Measurements from ENCODE around the gene SIPA1L2. TPM values are rescaled to one million over a fixed set of nuclear protein-coding genes. Genes with fewer than 3 reads are reported as not detected.

SIPA1L2 gene, protein sequence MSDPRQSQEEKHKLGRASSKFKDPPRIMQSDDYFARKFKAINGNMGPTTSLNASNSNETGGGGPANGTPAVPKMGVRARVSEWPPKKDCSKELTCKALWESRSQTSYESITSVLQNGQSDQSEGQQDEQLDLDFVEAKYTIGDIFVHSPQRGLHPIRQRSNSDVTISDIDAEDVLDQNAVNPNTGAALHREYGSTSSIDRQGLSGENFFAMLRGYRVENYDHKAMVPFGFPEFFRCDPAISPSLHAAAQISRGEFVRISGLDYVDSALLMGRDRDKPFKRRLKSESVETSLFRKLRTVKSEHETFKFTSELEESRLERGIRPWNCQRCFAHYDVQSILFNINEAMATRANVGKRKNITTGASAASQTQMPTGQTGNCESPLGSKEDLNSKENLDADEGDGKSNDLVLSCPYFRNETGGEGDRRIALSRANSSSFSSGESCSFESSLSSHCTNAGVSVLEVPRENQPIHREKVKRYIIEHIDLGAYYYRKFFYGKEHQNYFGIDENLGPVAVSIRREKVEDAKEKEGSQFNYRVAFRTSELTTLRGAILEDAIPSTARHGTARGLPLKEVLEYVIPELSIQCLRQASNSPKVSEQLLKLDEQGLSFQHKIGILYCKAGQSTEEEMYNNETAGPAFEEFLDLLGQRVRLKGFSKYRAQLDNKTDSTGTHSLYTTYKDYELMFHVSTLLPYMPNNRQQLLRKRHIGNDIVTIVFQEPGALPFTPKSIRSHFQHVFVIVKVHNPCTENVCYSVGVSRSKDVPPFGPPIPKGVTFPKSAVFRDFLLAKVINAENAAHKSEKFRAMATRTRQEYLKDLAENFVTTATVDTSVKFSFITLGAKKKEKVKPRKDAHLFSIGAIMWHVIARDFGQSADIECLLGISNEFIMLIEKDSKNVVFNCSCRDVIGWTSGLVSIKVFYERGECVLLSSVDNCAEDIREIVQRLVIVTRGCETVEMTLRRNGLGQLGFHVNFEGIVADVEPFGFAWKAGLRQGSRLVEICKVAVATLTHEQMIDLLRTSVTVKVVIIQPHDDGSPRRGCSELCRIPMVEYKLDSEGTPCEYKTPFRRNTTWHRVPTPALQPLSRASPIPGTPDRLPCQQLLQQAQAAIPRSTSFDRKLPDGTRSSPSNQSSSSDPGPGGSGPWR (N-terminal part only)
- total RNA-seq, result 10 to 100 TPM; 21.2 to 52.8 TPM
- polyA plus RNA-seq (ENCODE audit: insufficient read length in 2 of 2), result 10 to 100 TPM; 39.5 to 40.3 TPM
- long read RNA-seq, donor 1, full-length matches to known transcripts, result 2 of 2 reads
- long read RNA-seq, donor 1, partial matches to known transcripts, result 0 of 2 reads
- long read RNA-seq, donor 1, other reads (novel, unspliced or antisense), result 0 of 2 reads
- long read RNA-seq, donor 2, result 0 reads
- long read RNA-seq, donor 3, partial matches to known transcripts, result 0 of 2 reads
- long read RNA-seq, donor 3, other reads (novel, unspliced or antisense), result 0 of 2 reads
- long read RNA-seq, donor 4, partial matches to known transcripts, result 0 of 2 reads
- long read RNA-seq, donor 4, other reads (novel, unspliced or antisense), result 0 of 2 reads

DNA sequence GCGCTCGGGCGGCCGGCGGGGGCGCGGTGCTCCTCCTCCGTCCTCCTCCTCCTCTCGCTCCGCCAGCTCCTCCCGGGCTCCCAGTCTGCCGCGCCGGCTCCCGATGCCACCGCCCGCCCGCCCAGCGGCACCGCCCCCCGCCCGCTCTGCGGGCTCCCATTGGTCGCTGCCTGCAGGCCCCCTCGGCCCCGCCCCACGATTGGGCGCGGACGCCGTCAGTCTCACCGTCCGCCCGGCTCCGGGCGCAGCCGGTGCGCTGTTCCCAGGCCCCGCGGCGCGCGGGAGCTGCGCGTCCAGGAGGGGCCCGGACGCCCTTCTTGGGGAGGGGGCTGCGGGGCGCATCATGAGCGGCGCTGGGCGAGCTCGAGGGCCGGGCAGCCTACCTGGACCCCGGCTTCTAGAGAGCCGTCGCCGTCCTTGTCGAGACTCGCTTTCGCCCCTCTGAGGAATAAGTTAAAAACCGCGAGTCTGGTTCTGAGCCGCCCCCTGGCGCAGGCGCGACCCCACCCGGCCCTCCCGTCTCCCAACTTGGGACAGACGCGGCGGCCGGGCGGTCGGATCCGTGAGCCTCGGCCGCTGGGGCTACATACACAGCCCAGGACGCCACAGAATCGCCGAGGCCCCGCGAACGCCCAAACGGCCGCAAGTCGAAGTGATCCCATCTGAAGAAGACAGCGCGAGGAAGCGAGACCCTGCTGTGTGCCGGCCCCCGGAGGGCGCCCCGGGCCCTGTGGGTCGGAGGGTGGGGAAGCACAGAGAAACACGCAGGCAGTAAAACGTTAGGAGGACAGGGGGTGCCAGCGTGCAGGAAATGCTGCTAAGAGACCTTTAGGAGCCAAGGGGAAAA is at the start of gene SIPA1L2:
Gene SIPA1L2 (minus strand): TSS at position 87 of the 847 bp plus-strand sequence. CDS start 114,794 bp downstream, outside the sequence.
- H3K36me3 ChIP-seq (ENCODE audit: control insufficient read depth, insufficient read depth, low read length), result no peaks in the 10 kb centered on the region
- H3K4me1 ChIP-seq (ENCODE audit: control insufficient read depth, insufficient read depth, low read length), result peaks cover 9% of the 10 kb centered on the region
- no peaks in the 10 kb centered on the region for H3K9me3 ChIP-seq (ENCODE audit: control insufficient read depth, insufficient read depth, low read length)
- peak within 1 kb of the TSS; percentile 83 for H3K4me3 ChIP-seq (ENCODE audit: low read depth, low read length)
- H3K27ac ChIP-seq (ENCODE audit: low read depth, low read length), result peak within 1 kb of the TSS; percentile 96
- peak in 5 of 6 donors; percentile 86 to 98 (median 91) for DNase-seq (ENCODE audit: low read depth in 4 of 6, low spot score in 6 of 6)
- peaks cover 2% of the 10 kb centered on the region for H3K27me3 ChIP-seq (ENCODE audit: control insufficient read depth, insufficient read depth, low read length)
- WGBS (ENCODE audit: insufficient coverage), result under 1% methylated on average over 98 of the region's 98 CpGs

DNA sequence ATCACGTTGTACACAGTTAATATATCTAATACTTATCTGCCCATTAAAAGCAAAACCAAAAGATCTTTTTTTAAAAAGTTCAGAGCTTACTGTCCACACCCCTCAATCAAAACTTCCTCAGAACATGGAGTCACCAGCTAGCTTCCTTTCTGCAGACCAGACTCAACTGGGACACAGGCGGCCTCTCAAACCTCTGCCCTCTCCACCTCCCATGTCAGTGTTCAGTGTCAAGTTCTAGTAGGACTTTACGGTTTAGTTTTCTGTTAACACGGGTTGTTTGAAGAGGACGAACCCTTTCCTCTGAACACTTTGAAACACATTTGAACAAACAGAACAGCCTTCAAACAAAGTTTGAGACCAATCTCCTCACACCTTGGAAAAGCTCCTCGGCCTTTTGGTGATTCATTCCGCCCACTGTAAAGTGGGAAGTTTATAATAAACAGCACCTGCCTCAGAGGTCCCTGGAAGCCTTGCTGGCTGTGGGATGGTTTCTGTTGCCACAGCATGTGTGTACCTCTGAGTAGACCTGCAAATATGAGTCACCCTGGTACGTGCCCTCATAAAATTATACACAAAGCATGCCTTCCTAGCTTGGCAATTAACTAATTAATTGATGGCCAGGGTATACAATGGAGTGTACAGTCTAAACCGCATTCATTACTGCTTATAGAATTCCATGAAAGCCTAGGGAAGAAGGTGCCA is 48.4 kb upstream of the SIPA1L2 start:
- no peaks in the 10 kb centered on the region for H3K4me1 ChIP-seq (ENCODE audit: control insufficient read depth, insufficient read depth, low read length)
- H3K9me3 ChIP-seq (ENCODE audit: control insufficient read depth, insufficient read depth, low read length), result no peaks in the 10 kb centered on the region
- no peak overlapping the region for H3K4me3 ChIP-seq (ENCODE audit: low read depth, low read length)
- WGBS (ENCODE audit: insufficient coverage), result no CpG with 5 or more reads among the region's 9 CpGs
- no peaks in the 10 kb centered on the region for H3K36me3 ChIP-seq (ENCODE audit: control insufficient read depth, insufficient read depth, low read length)
- DNase-seq (ENCODE audit: low read depth in 4 of 6, low spot score in 6 of 6), result no peak
- H3K27me3 ChIP-seq (ENCODE audit: control insufficient read depth, insufficient read depth, low read length), result no peaks in the 10 kb centered on the region
- H3K27ac ChIP-seq (ENCODE audit: low read depth, low read length), result no peak overlapping the region

DNA sequence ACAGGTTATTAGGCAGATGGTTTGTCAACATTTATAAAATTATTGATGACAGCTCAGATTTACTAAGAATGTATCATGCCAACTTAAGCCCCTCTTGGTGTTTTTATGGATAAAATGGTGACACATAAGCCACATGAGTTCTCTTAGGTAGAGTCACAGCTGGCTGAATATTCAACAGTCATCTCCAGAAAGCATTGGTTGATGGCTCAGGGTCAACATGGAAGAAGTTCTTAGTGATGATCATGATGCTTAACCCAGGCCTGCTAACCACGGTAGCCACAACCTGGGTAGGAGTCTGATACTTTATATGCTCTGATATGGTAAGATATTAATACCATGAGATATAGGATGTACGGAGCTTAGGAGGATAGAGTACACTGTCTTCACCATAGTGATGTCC is 46.4 kb upstream of the SIPA1L2 start:
- Histone ChIP-seq H3K4me1 (ENCODE audit: control insufficient read depth, insufficient read depth, low read length) (no peaks in the 10 kb centered on the region), H3K27me3 (ENCODE audit: control insufficient read depth, insufficient read depth, low read length) (no peaks in the 10 kb centered on the region), H3K27ac (ENCODE audit: low read depth, low read length) (no peak overlapping the region), H3K4me3 (ENCODE audit: low read depth, low read length) (no peak overlapping the region), H3K36me3 (ENCODE audit: control insufficient read depth, insufficient read depth, low read length) (no peaks in the 10 kb centered on the region), H3K9me3 (ENCODE audit: control insufficient read depth, insufficient read depth, low read length) (no peaks in the 10 kb centered on the region)
- DNase-seq (ENCODE audit: low read depth in 4 of 6, low spot score in 6 of 6), result no peak
- 100% methylated on average over 1 of the region's 2 CpGs for WGBS (ENCODE audit: insufficient coverage)

DNA sequence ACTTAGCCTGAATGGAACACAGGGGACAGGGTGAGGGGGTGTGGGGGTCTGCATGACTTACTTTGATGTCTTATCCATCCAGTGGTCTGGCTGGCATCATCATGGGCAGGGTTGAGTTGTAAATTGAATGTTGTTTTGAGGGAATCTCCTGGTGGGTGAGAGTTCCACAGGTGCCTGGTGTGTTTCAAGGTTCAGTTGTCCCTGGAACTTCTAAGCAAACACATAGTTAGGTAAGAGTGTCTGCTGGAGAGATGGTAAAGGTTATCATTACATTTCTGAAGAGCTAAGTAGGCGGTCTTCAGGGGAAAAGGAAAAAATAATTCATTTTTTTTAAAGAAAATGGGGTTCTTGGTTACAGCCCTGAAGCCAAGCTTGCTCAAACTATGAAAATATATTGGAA is 46.0 kb upstream of the SIPA1L2 start:
- no peaks in the 10 kb centered on the region for H3K4me1 ChIP-seq (ENCODE audit: control insufficient read depth, insufficient read depth, low read length)
- no peaks in the 10 kb centered on the region for H3K27me3 ChIP-seq (ENCODE audit: control insufficient read depth, insufficient read depth, low read length)
- no peak overlapping the region for H3K27ac ChIP-seq (ENCODE audit: low read depth, low read length)
- no peaks in the 10 kb centered on the region for H3K36me3 ChIP-seq (ENCODE audit: control insufficient read depth, insufficient read depth, low read length)
- no peaks in the 10 kb centered on the region for H3K9me3 ChIP-seq (ENCODE audit: control insufficient read depth, insufficient read depth, low read length)
- H3K4me3 ChIP-seq (ENCODE audit: low read depth, low read length), result no peak overlapping the region
- no CpG with 5 or more reads among the region's 1 CpG for WGBS (ENCODE audit: insufficient coverage)
- no peak for DNase-seq (ENCODE audit: low read depth in 4 of 6, low spot score in 6 of 6)

DNA sequence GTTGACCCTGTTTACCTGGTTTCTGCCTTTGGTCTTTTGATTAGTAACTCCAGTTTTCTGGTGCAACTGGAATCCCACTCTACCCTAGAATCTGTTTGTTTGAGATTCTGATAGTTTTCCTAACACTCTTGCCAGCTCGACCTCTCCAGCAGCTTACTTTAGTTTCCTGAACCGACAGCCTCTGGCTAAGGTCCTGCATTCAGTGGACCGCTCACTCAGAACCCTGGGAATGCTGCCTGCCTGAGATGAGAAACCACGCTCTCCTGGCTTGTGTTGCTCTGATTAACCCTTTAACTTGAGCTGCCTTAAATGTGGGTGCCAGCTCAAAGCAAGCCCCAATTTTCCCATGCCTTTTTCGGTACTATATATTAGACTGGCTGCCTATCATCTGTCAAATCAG is 45.3 kb upstream of the SIPA1L2 start:
- no peak for DNase-seq (ENCODE audit: low read depth in 4 of 6, low spot score in 6 of 6)
- 55% methylated on average over 5 of the region's 5 CpGs for WGBS (ENCODE audit: insufficient coverage)
- no peaks in the 10 kb centered on the region for H3K27me3 ChIP-seq (ENCODE audit: control insufficient read depth, insufficient read depth, low read length)
- no peak overlapping the region for H3K27ac ChIP-seq (ENCODE audit: low read depth, low read length)
- H3K4me1 ChIP-seq (ENCODE audit: control insufficient read depth, insufficient read depth, low read length), result no peaks in the 10 kb centered on the region
- no peaks in the 10 kb centered on the region for H3K36me3 ChIP-seq (ENCODE audit: control insufficient read depth, insufficient read depth, low read length)
- no peaks in the 10 kb centered on the region for H3K9me3 ChIP-seq (ENCODE audit: control insufficient read depth, insufficient read depth, low read length)
- H3K4me3 ChIP-seq (ENCODE audit: low read depth, low read length), result no peak overlapping the region

DNA sequence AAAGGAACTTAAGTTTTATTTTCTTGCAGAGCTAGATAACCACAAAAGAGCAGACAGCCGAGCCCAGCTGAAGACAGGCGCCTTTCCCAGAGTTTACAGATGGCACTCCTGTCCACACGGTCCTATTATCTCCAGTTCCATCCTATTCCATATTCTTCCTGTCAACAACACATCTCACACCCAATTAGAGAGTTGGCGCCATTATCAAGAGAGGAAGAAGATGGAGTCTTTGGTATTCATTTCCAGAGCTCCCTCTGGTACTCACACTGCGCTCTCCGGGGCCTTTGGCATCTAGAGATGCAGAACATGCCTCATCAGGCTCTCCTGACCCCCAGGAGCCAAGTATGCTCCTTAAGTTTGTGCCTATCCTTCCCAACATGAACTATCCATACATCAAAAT is 43.3 kb upstream of the SIPA1L2 start:
- WGBS (ENCODE audit: insufficient coverage), result 100% methylated on average over 2 of the region's 6 CpGs

DNA sequence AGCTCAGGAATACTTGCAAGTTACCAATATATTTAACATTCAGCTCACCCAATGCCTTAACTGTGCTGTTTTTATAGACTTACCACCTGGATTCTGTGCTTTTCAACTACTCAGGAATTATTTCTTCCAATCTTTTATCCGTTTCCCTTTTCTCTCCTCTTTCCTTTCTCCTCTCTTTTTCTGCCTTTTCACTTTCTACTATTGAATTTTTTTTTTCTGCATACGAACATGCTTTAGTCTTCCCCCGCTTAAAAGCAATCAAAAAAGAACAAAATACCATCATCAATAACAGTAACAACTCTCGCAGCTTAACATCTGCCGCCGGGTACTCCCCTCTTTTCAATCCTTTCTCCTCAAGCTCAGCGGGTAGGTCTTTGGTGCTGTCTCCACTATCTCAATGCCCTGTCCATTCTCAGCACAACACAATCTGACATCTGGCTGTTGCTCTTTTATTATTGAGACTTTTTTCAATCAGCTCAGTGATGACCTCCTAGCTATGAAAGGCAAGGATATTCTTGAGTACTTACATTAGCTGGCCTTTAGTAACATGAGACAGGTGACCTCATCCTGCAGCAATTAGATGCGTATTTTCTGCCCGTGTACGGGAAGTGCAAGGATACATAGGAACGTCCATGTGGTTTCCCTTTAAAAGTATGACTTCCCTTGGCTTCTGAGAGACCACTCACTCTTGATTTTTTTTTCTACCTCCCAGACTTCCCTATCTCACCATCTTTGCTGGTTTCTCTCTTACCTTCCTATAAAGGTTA is 40.2 kb upstream of the SIPA1L2 start:
- no peaks in the 10 kb centered on the region for H3K9me3 ChIP-seq (ENCODE audit: control insufficient read depth, insufficient read depth, low read length)
- H3K36me3 ChIP-seq (ENCODE audit: control insufficient read depth, insufficient read depth, low read length), result no peaks in the 10 kb centered on the region
- H3K27ac ChIP-seq (ENCODE audit: low read depth, low read length), result no peak overlapping the region
- WGBS (ENCODE audit: insufficient coverage), result 75% methylated on average over 10 of the region's 11 CpGs
- no peak overlapping the region for H3K4me3 ChIP-seq (ENCODE audit: low read depth, low read length)
- no peaks in the 10 kb centered on the region for H3K27me3 ChIP-seq (ENCODE audit: control insufficient read depth, insufficient read depth, low read length)
- no peak for DNase-seq (ENCODE audit: low read depth in 4 of 6, low spot score in 6 of 6)
- H3K4me1 ChIP-seq (ENCODE audit: control insufficient read depth, insufficient read depth, low read length), result no peaks in the 10 kb centered on the region

More for the DNA sequence above, 43.3 kb upstream of the SIPA1L2 start:
- DNase-seq (ENCODE audit: low read depth in 4 of 6, low spot score in 6 of 6), result no peak
- Histone ChIP-seq H3K27me3 (ENCODE audit: control insufficient read depth, insufficient read depth, low read length) (no peaks in the 10 kb centered on the region), H3K4me3 (ENCODE audit: low read depth, low read length) (no peak overlapping the region), H3K27ac (ENCODE audit: low read depth, low read length) (no peak overlapping the region), H3K4me1 (ENCODE audit: control insufficient read depth, insufficient read depth, low read length) (no peaks in the 10 kb centered on the region), H3K36me3 (ENCODE audit: control insufficient read depth, insufficient read depth, low read length) (no peaks in the 10 kb centered on the region), H3K9me3 (ENCODE audit: control insufficient read depth, insufficient read depth, low read length) (no peaks in the 10 kb centered on the region)

DNA sequence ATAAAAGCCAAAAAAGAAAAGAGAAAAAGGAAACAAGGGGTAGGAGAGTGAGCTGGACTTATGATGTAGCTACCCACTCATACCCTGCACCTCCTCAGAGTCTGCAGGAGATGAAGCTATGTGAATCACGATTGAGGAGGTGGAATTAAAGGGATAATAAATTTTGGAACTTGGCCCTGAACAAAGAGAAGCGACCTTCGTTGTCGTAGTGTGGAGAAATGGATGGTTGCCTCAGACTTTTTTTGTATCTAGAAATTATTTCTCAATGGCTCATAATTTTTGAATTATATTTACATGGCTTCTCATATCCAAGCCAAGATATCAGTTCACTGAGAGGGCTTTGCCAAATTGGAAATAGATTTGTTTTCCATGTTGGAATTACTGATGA is 37.8 kb upstream of the SIPA1L2 start:
- no CpG with 5 or more reads among the region's 4 CpGs for WGBS (ENCODE audit: insufficient coverage)
- Histone ChIP-seq H3K27me3 (ENCODE audit: control insufficient read depth, insufficient read depth, low read length) (no peaks in the 10 kb centered on the region), H3K9me3 (ENCODE audit: control insufficient read depth, insufficient read depth, low read length) (no peaks in the 10 kb centered on the region), H3K36me3 (ENCODE audit: control insufficient read depth, insufficient read depth, low read length) (no peaks in the 10 kb centered on the region), H3K4me1 (ENCODE audit: control insufficient read depth, insufficient read depth, low read length) (no peaks in the 10 kb centered on the region), H3K27ac (ENCODE audit: low read depth, low read length) (no peak overlapping the region), H3K4me3 (ENCODE audit: low read depth, low read length) (no peak overlapping the region)
- DNase-seq (ENCODE audit: low read depth in 4 of 6, low spot score in 6 of 6), result no peak
